Esophagus squamous epithelium (tissue), 5 donors: ENCODE results near the gene C4orf51. TPM values are rescaled to one million over a fixed set of nuclear protein-coding genes. Genes with fewer than 3 reads are reported as not detected.

ENCODE experiments used
- DNase-seq: peaks from one replicate; lab custom pipeline; 2025; lab: John Stamatoyannopoulos, UW
- H3K27ac ChIP-seq, 4 donors: fragments of 200-600 bp; sonication (generic); one replicate each; pipeline ENCODE4 v1.5.1; 2016 to 2019; ENCODE audit warnings: mild to moderate bottlenecking in 1 of 4
- H3K27me3 ChIP-seq, 4 donors: fragments of 200-600 bp; sonication (generic); 1 replicate in 3 of 4; 2 replicates in 1 of 4; pipeline versions ENCODE4 v1.5.1 to v1.6.0; 2017 to 2021; ENCODE audit warnings: antibody characterized with exemption in 1 of 4
- H3K36me3 ChIP-seq, 3 donors: fragments of 200-600 bp; sonication (generic); one replicate each; pipeline ENCODE4 v1.5.1; 2016 to 2019
- H3K4me1 ChIP-seq, 3 donors: fragments of 200-600 bp; sonication (generic); one replicate each; pipeline ENCODE4 v1.5.1; 2017 to 2019
- H3K4me3 ChIP-seq, 4 donors: fragments of 200-600 bp; sonication (generic); 1 replicate in 3 of 4; 2 replicates in 1 of 4; pipeline ENCODE4 v1.5.1; 2016 to 2019; ENCODE audit warnings: mild to moderate bottlenecking in 2 of 4, moderate library complexity in 1 of 4
- H3K9me3 ChIP-seq, 3 donors: fragments of 200-600 bp; sonication (generic); one replicate each; pipeline ENCODE4 v1.5.1; 2016 to 2019
- CTCF ChIP-seq, 6 experiments: fragments of 450-650 bp in 4 of 6; fragments of 200-600 bp in 2 of 6; sonication (generic) in 2 of 6; IDR thresholded peaks; one replicate each; pipeline ENCODE4 v1.5.1; 2016 to 2019; ENCODE audit warnings: antibody characterized with exemption in 6 of 6, mild to moderate bottlenecking in 4 of 6, moderate library complexity in 4 of 6
- POLR2A ChIP-seq, 4 donors: fragments of 450-650 bp; IDR thresholded peaks; one replicate each; pipeline ENCODE4 v1.6.1; 2017; ENCODE audit warnings: antibody characterized with exemption in 4 of 4, mild to moderate bottlenecking in 4 of 4, moderate library complexity in 3 of 4
- WGBS, 2 donors: methylation state at CpG; one replicate each; pipeline ENCODE4 v1.1.5; 2018; 5-methylcytosine and 5-hydroxymethylcytosine counted together
- intact Hi-C: fragments of 100-400 bp; cut with DNase I; formaldehyde crosslinking; loops from one replicate; pipeline ENCODE4 v1.15.0; 2022
- total RNA-seq, 4 donors: library from RNA; depleted of rRNA; stranded (reverse); fragments of >200 nt; gene quantifications; one replicate each; pipeline ENCODE4 v1.1.0, GENCODE V29; 2016
- donor health status: DM: yes; HTN: yes; CAD: no.

Gene C4orf51
- total RNA-seq, 4 donors from 2014 or later: not detected

- Histone ChIP-seq H3K27ac (peak overlapping the region in 1 of 4 donors; percentile 17), H3K9me3 (no peaks in the 10 kb centered on the region), H3K27me3 (no peaks in the 10 kb centered on the region), H3K36me3 (no peaks in the 10 kb centered on the region), H3K4me3 (no peak overlapping the region), H3K4me1 (peaks cover 0 to 23% (median 8%) of the 10 kb centered on the region in 3 donors)
- 29 to 38% methylated on average over 4 of the region's 4 CpGs for WGBS, 2 donors
- intact Hi-C loops: no loop called here
- no peak for DNase-seq
- no peak for TF ChIP-seq CTCF (IDR thresholded peaks at IDR 0.05)
- no peak for TF ChIP-seq POLR2A (IDR thresholded peaks at IDR 0.05)
Observed at GRCh38 chr4:145703850-145704497, 24.0 kb downstream of the C4orf51 start.

GRCh38 chr4:145709336-145709735, 29.4 kb downstream of the C4orf51 start:
- H3K4me3 ChIP-seq: no peak overlapping the region
- WGBS, 2 donors: 33 to 80% methylated on average over 1 of the region's 1 CpG
- DNase-seq: no peak
- H3K4me1 ChIP-seq: peaks cover 4 to 27% (median 5%) of the 10 kb centered on the region in 3 donors
- H3K36me3 ChIP-seq: no peaks in the 10 kb centered on the region
- TF ChIP-seq POLR2A (IDR thresholded peaks at IDR 0.05): no peak
- TF ChIP-seq CTCF (IDR thresholded peaks at IDR 0.05): no peak
- H3K27ac ChIP-seq: peak overlapping the region in 1 of 4 donors; percentile 43
- intact Hi-C loops: no loop called here
- no peaks in the 10 kb centered on the region for H3K27me3 ChIP-seq
- no peaks in the 10 kb centered on the region for H3K9me3 ChIP-seq

- intact Hi-C loops: no loop called here
- WGBS, 2 donors: 46 to 61% methylated on average over 3 of the region's 3 CpGs
- Histone ChIP-seq H3K9me3 (no peaks in the 10 kb centered on the region), H3K4me1 (peaks cover 4 to 22% (median 5%) of the 10 kb centered on the region in 3 donors), H3K4me3 (no peak overlapping the region), H3K27me3 (no peaks in the 10 kb centered on the region), H3K27ac (peak overlapping the region in 1 of 4 donors; percentile 43), H3K36me3 (no peaks in the 10 kb centered on the region)
- no peak for DNase-seq
- TF ChIP-seq POLR2A (IDR thresholded peaks at IDR 0.05): no peak
- TF ChIP-seq CTCF (IDR thresholded peaks at IDR 0.05): no peak
Observed at GRCh38 chr4:145709843-145710242, 29.9 kb downstream of the C4orf51 start.

GRCh38 chr4:145716200-145716599, 36.3 kb downstream of the C4orf51 start:
- peaks cover 0 to 14% (median 0%) of the 10 kb centered on the region in 3 donors for H3K4me1 ChIP-seq
- H3K27me3 ChIP-seq: no peaks in the 10 kb centered on the region
- intact Hi-C loops: no loop called here
- no peaks in the 10 kb centered on the region for H3K9me3 ChIP-seq
- 66 to 68% methylated on average over 3 of the region's 3 CpGs for WGBS, 2 donors
- H3K4me3 ChIP-seq: no peak overlapping the region
- DNase-seq: no peak
- no peak overlapping the region for H3K27ac ChIP-seq
- no peak for TF ChIP-seq POLR2A (IDR thresholded peaks at IDR 0.05)
- no peak for TF ChIP-seq CTCF (IDR thresholded peaks at IDR 0.05)
- H3K36me3 ChIP-seq: no peaks in the 10 kb centered on the region

GRCh38 chr4:145716661-145717200, 36.8 kb downstream of the C4orf51 start:
- peaks cover 0 to 14% (median 0%) of the 10 kb centered on the region in 3 donors for H3K4me1 ChIP-seq
- TF ChIP-seq CTCF (IDR thresholded peaks at IDR 0.05) (no peak), POLR2A (IDR thresholded peaks at IDR 0.05) (no peak)
- H3K4me3 ChIP-seq: no peak overlapping the region
- H3K9me3 ChIP-seq: no peaks in the 10 kb centered on the region
- H3K36me3 ChIP-seq: no peaks in the 10 kb centered on the region
- no peak for DNase-seq
- 8 to 15% methylated on average over 1 of the region's 1 CpG for WGBS, 2 donors
- H3K27ac ChIP-seq: no peak overlapping the region
- no peaks in the 10 kb centered on the region for H3K27me3 ChIP-seq
- intact Hi-C loops: no loop called here
